ENCODE data around the gene NBPF19. TPM values are rescaled to one million over a fixed set of nuclear protein-coding genes. Genes with fewer than 3 reads are reported as not detected.

The NBPF19 gene
- total and polyA plus RNA-seq, 2 of the 4 experiments (the other 2 are of a cell fraction) = 6.3 to 7.7 TPM

Other genes starting within 250 kb of the NBPF19 start
- gene PPIAL4C, start 108.8 kb downstream of the NBPF19 start, total RNA-seq (2012; rRNA removed) = not detected in 2 replicates
- gene PPIAL4C, start 108.8 kb downstream of the NBPF19 start, polyA plus RNA-seq (2012; rRNA removed) = not detected in 2 replicates

All from IMR-90 (cell line).